MM.1S (cell line): ENCODE results near the gene AICDA.

Source experiments
- CTCF ChIP-seq: fragments of 300-600 bp; sonication (generic); IDR thresholded peaks from 2 replicates; pipeline ENCODE4 v1.5.1; 2016; ENCODE audit warnings: antibody characterized with exemption, low read length, mixed read lengths
- EZH2 ChIP-seq: fragments of 300-600 bp; sonication (generic); optimal IDR thresholded peaks from 2 replicates; pipeline ENCODE3; 2017; ENCODE audit warnings: low read depth, mild to moderate bottlenecking, antibody characterized with exemption, low read length, mixed read lengths
- EZH2phosphoT487 ChIP-seq: fragments of 300-600 bp; sonication (generic); IDR thresholded peaks from 2 replicates; pipeline ENCODE4 v1.6.1; 2018; ENCODE audit warnings: antibody characterized with exemption, low read length

GRCh38 chr12:8612629-8613028, at the start of gene AICDA:
- TF ChIP-seq CTCF, result no peak
- no peak for TF ChIP-seq EZH2phosphoT487
- no peak for TF ChIP-seq EZH2
